ENCODE results near the gene TTF2.
A peak's percentile ranks its signal among the peaks of the same experiment; 100 is the strongest.

Gene TTF2

DNA sequence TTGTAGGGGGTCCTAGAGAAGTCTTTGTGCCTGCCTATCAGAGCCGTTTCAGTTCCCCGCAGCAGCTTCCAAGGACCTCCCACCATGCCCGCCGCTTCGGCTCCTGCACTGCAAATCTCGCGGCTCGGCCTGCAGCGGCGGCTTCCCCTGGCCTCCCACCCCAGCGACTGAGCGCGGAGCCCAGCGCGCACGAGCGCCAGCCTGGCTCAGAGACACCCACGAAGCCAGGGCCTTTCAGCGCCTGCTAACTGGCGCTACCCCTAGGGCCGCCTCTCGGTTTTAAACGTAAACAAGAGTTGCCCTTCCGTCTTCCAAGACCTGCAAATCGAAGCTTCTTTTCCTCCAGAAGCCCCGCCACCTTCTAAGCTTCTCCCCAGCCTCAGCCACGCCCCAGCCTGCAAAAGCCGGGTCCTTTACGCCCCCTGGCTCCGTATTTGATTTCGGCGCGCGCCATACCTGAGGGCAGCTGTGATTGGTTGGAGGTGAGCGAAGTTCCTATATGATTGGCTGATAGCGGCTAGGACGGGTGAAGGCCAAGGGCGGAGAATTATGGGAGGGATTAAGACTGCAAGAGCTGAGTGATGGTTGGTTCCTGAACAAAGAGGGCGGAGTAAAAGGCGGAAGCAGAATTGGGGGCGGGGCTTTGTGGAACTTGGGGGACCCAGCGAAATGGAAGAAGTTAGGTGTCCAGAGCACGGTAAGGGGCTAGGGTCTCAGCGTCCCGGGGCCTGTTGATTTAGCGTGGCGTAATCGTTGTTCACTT lies at the start of gene TTF2:
TTF2 (plus strand) TSS at position 649 of the 763 bp plus-strand sequence; CDS start at position 670, 21 bp downstream.
- peak; percentile 79 to 89 for DNase-seq (ENCODE audit: low read depth in 2 of 2, low spot score in 1 of 2)

DNA sequence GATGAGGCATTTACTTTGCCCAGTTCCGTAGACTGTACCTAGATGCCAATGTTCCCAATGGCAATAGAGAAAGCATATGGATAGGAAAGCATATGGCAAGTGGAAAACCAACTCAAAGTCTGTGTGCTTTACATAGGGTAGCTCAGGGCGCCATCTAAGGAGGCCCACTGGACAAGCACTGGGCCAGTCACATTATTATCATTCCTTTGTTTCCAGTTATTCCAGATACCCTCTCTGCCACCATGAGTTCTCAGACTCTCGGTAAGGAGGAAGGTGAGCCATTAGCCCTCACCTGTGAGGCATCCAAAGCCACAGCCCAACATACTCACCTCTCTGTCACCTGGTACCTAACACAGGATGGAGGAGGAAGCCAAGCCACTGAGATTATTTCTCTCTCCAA lies 48.8 kb upstream of the TTF2 start:
- no peak for DNase-seq (ENCODE audit: low read depth in 2 of 2, low spot score in 1 of 2)

DNA sequence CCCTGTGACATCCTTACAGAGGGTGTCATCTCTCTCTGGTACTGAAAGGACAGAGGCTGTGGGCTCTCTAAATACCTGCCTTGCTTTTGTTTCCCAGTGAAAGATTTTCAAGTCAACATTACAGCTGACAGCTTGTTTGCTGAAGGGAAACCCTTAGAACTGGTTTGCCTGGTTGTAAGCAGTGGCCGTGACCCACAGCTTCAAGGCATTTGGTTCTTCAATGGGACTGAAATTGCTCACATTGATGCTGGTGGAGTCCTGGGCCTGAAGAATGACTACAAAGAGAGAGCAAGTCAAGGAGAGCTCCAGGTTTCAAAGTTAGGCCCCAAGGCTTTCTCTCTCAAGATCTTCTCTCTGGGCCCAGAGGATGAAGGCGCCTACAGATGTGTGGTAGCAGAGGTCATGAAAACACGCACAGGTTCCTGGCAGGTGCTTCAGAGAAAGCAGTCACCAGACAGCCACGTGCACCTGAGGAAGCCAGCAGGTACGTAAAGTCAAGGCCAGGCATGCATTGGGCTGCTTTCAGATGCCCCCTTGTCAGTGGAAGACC lies 46.7 kb upstream of the TTF2 start:
- no peak for DNase-seq (ENCODE audit: low read depth in 2 of 2, low spot score in 1 of 2)

GRCh38 chr1:117014209-117014608 lies 45.9 kb upstream of the TTF2 start:
- no peak for DNase-seq (ENCODE audit: low read depth in 2 of 2, low spot score in 1 of 2)

GRCh38 chr1:117015724-117016123 lies 44.4 kb upstream of the TTF2 start:
- DNase-seq (ENCODE audit: low read depth in 2 of 2, low spot score in 1 of 2) = no peak

GRCh38 chr1:117017062-117017461 lies 43.1 kb upstream of the TTF2 start:
- no peak for DNase-seq (ENCODE audit: low read depth in 2 of 2, low spot score in 1 of 2)

DNA sequence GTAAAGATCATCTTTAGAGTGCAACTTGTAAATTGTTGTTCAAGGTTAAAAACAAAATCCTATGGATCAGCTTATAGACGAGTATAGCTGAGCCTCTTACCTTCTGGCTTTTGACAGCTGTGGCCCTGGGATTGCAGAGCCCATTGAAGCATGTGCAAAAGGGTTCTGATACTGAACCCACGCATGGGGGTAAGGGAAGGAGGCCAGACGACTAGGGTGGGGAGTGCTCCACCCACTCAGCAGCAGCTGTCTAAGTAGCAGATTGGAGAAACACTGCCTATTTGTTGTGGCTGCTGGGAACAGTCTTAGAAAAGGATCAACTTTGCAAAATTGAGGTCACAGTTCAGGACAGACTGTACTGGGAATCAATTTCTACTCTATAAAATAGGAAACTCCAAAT lies 42.5 kb upstream of the TTF2 start:
- DNase-seq (ENCODE audit: low read depth in 2 of 2, low spot score in 1 of 2) = no peak

- no peak for DNase-seq (ENCODE audit: low read depth in 2 of 2, low spot score in 1 of 2)
Measured at GRCh38 chr1:117020526-117021156, 39.5 kb upstream of the TTF2 start.

- DNase-seq (ENCODE audit: low read depth in 2 of 2, low spot score in 1 of 2) = no peak
Measured at GRCh38 chr1:117022114-117022513, 38.0 kb upstream of the TTF2 start.

GRCh38 chr1:117025568-117025967 lies 34.6 kb upstream of the TTF2 start:
- DNase-seq (ENCODE audit: low read depth in 2 of 2, low spot score in 1 of 2) = no peak

DNA sequence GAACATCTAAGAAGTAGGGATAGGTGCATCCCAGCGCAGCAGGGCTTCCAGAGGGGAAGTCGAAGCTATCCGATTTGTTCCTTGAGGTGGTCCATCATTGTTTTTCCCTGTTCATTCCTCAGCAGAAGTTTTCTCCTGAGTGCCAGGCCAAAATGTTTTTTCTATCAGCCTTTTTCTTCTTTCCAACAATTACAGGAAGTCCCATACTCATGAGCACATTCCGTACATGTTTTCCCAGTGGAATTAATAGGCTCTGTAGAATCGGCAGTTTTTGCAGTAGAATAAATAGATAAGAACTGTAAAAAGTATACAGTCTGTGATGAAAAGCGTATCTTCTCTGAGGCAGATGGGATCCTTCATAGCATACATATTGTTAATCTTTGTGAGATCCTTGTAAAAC lies 33.8 kb upstream of the TTF2 start:
- no peak for DNase-seq (ENCODE audit: low read depth in 2 of 2, low spot score in 1 of 2)

DNA sequence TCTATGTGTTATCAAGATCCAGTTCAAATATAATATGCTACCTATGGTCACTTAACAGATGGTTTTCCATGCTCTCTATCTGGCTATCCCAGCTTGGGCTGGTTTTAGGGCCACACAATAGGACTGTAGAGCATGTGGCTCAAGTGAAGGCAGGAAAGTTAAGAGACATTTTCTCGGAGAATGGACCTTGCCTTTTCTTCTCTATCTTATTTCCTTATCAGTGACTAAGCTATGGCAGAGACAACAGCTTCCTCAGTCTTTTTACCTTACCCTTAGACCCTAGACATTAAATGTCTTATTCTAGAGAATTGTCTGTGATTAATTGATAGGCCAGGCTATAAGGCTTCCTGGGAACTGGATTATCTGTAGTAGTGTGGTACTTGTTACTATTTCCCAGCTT lies 30.4 kb upstream of the TTF2 start:
- no peak for DNase-seq (ENCODE audit: low read depth in 2 of 2, low spot score in 1 of 2)

DNA sequence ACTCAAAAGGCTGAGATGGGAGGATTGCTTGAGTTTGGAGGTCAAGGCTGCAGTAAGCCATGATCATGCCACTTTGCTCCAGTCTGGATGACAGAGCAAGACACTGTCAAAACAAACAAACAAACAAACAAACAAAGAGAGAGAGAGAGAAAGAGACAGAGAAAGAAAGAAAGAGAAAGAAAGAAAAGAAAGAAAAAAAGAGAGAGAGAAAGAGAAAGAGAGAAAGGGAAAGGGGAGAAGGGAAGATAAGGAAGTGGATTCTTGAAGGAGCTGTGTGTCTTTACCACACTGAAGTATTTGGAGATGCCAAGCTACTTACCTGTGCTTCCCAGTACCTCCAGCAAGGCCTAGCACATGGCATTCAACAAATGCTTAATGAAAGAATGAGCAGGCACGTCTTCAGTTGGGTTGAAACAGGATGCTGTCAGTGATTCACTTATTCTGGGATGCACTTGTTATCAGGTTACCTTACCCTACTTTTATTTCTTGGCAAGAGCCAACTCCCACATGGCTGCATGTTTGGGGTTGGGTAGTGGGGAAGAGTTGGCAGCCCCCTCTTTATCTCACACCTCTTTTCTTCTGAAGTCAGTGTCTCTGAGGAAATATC lies 29.8 kb upstream of the TTF2 start:
- no peak for DNase-seq (ENCODE audit: low read depth in 2 of 2, low spot score in 1 of 2)

GRCh38 chr1:117032266-117032665 lies 27.9 kb upstream of the TTF2 start:
- DNase-seq (ENCODE audit: low read depth in 2 of 2, low spot score in 1 of 2) = no peak

DNA sequence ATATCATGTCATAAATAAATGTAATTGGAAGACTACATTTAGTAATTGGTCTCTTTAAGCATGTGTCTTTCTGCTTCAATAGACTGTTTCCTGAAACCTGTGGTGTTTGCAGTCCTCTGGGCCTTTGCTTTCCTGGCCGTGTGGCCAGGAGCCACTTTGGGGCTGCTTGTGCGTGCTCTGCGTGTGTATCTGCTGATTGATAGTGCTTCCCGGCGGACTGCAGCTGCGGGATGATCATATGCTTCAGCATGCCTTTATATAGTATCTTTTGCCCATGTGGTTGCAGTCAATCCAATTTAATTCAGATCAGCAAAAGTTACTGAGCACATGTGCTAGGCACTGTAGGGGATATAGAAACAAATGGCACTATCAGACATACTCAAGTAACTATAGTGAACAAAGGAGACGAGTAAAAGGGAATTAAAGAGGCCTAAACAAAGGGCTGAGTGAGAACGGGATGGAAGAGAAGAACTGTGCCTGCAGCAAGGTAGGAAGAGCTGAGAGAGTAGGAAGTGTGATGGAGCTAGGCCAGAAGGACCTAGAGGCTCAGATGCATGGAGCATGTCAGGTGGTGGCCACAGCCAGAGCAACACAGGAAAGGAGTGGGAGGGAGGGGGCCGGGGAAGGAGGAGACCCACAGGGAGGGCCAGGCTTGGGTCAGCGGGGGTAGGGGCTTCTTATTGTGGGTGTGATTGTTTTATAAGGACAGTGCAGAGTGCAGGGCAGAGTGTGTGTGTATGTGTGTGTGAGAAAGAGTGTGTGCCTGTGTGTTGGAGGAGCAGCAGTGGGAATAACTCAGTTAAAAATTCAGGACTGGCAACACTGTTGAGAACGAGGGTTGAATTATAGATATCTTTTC lies 27.2 kb upstream of the TTF2 start:
- no peak for DNase-seq (ENCODE audit: low read depth in 2 of 2, low spot score in 1 of 2)

- no peak for DNase-seq (ENCODE audit: low read depth in 2 of 2, low spot score in 1 of 2)
Measured at GRCh38 chr1:117033772-117034171, 26.4 kb upstream of the TTF2 start.

DNA sequence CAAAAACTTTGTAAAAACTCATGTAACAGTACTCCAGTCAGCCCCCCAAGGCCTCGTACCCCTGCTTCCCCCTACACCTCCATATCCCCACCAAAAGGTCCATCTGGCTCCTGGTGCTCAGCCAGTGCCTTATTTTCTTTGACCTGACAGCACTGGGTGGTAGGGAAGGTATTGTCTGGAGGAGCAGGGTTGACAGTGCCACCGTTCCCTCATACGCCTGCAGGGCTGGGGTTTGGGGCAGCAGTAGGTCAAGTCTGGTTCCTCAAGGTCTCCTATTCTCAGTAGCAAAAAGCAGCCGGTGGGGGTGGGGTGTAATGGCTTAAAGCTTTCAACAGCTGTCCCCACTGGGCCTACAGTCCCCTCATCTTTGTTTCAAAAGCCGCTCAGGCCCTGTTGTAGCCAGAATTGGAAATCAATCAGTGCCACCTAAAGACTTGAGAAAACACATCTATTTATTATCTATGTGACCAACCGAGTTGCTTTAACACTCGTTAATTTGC lies 25.3 kb upstream of the TTF2 start:
- DNase-seq (ENCODE audit: low read depth in 2 of 2, low spot score in 1 of 2) = no peak

GRCh38 chr1:117036018-117036461 lies 24.1 kb upstream of the TTF2 start:
- no peak for DNase-seq (ENCODE audit: low read depth in 2 of 2, low spot score in 1 of 2)

GRCh38 chr1:117037802-117038201 lies 22.3 kb upstream of the TTF2 start:
- DNase-seq (ENCODE audit: low read depth in 2 of 2, low spot score in 1 of 2) = no peak

DNA sequence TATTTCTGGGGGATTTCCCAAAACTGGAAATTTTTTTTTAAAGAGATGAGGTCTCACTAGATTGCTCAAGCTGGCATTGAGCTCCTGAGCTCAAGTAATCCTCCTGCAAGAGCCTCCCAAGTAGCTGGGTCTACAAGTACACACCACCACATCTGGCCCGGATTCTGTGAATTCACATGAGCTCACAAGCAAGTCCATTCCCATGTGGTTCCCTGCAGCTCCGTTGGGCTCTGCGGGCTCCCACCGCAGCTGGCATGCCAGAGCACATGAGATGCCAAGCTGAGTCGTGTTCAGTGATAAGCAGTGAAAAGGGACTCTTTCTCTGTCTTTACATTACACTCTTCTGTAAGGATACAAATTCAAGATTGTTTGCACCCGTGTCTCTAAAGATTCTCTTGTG lies 21.9 kb upstream of the TTF2 start:
- DNase-seq (ENCODE audit: low read depth in 2 of 2, low spot score in 1 of 2) = no peak

- DNase-seq (ENCODE audit: low read depth in 2 of 2, low spot score in 1 of 2) = no peak
Measured at GRCh38 chr1:117044217-117044616, 15.9 kb upstream of the TTF2 start.
